ENCODE measurements around the gene CPLX4. TPM values are rescaled to one million over a fixed set of nuclear protein-coding genes. Genes with fewer than 3 reads are reported as not detected.

Gene CPLX4
- total and polyA plus RNA-seq, 2 of the 13 experiments (the other 11 are each of a cell fraction or from before 2014, with no cell fraction given), result not detected

DNA sequence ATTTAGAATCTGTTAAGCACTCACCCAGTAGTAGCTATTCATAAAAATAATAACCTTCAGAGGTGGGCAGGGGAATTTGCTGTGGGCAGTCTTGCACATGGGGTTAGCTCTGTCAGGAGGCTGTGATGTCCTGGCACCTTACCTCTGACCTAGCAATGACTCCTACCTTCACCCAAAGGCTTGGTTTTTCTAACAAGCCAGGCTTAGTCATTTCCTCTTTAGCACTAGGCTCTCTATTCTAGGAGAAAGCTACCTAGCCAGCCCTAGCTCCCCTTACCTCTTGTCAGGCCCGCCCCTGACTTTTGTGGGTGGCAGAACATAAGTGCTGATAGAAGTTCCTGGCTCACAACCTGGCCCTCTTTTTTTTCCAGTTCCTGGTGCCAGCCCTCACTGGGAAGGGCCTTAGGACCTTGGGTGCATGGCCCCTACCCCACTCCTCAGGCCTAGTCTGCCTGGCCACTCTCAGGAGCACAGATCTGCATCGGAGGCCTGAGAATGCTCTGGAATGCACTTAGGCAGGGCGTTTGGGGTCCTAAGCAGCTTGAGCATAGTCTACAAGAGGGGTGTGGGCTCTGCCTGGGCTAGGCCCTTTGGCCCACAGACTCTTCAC lies 17.7 kb downstream of the CPLX4 start:
- no TSS peak for BruUV-seq (replicated peaks)
- H3K9ac ChIP-seq (ENCODE audit: insufficient read depth, low read depth, low read length), result no peak overlapping the region
- H2AFZ ChIP-seq (ENCODE audit: low read length), result no peak overlapping the region
- intact Hi-C loops (cut with micrococcal nuclease; ENCODE audit: unreplicated experiment), result no loop called here
- H3K27me3 ChIP-seq (ENCODE audit: control insufficient read depth in 1 of 2, insufficient read depth in 2 of 2, low read length in 2 of 2), result peaks cover 0 to 49% of the 10 kb centered on the region in 2 experiments; a peak in 4 of 5 replicates
- H3K79me2 ChIP-seq (ENCODE audit: insufficient read depth, low read length), result no peaks in the 10 kb centered on the region
- FAIRE-seq (no peak), DNase-seq (ENCODE audit: low spot score) (no peak), ATAC-seq (no peak)
- H3K4me1 ChIP-seq (ENCODE audit: insufficient read depth, low read length), result no peaks in the 10 kb centered on the region
- H4K20me1 ChIP-seq (ENCODE audit: insufficient read depth, low read length), result no peaks in the 10 kb centered on the region
- in situ Hi-C loops (cut with HindIII; ENCODE audit: extremely low pct_ligation_motif_present, low pct_unique_long_range_greater_than_20kb), result no loop called here
- TF ChIP-seq PAWR (CRISPR knock-in tag; IDR thresholded peaks at IDR 0.05; ENCODE audit: borderline replicate concordance) (no peak), ZBTB7A (CRISPR knock-in tag; IDR thresholded peaks at IDR 0.05) (no peak), ZNF503 (CRISPR knock-in tag; IDR thresholded peaks at IDR 0.05) (no peak), HMG20B (CRISPR knock-in tag; conservative IDR thresholded peaks at IDR 0.05) (no peak), HOXD1 (CRISPR knock-in tag; IDR thresholded peaks at IDR 0.05) (no peak), GTF2F1 (IDR thresholded peaks at IDR 0.05; ENCODE audit: low read length) (no peak), SOX6 (IDR thresholded peaks at IDR 0.05) (no peak), SOX6 (CRISPR knock-in tag; IDR thresholded peaks at IDR 0.05) (no peak), TEAD3 (CRISPR knock-in tag; optimal IDR thresholded peaks at IDR 0.05; ENCODE audit: borderline replicate concordance) (no peak), BCLAF1 (IDR thresholded peaks at IDR 0.05) (no peak), IRF9 (CRISPR knock-in tag; IDR thresholded peaks at IDR 0.05; ENCODE audit: borderline replicate concordance) (no peak), PLSCR1 (CRISPR knock-in tag; IDR thresholded peaks at IDR 0.05; ENCODE audit: borderline replicate concordance) (no peak)
- ChIA-PET POLR2A (no interaction called here), CTCF (ENCODE audit: low intra/inter-chr PET ratio, low total read pairs) (no interaction called here)
- H3K4me3 ChIP-seq (replicated peaks in 1 of 3; ENCODE audit: insufficient read depth in 1 of 3, low read depth in 2 of 3, low read length in 3 of 3), result no peak overlapping the region
- no peak overlapping the region for H3K4me2 ChIP-seq (ENCODE audit: low read depth, low read length)
- WGBS (ENCODE audit: low lambda C conversion rate), result 0% methylated on average over 3 of the region's 3 CpGs
- no peaks in the 10 kb centered on the region for H3K36me3 ChIP-seq (replicated peaks in 1 of 2; ENCODE audit: control insufficient read depth in 1 of 2, insufficient read depth in 2 of 2, low read length in 2 of 2)
- H3K9me3 ChIP-seq (ENCODE audit: low read length), result no peaks in the 10 kb centered on the region
- H3K27ac ChIP-seq (ENCODE audit: extremely low read length, insufficient read depth, low read length), result no peak overlapping the region
